Adrenal gland (tissue), 12 donors: ENCODE measurements around the gene DPH7. TPM values are rescaled to one million over a fixed set of nuclear protein-coding genes. Genes with fewer than 3 reads are reported as not detected.

Experiments used
- DNase-seq, 7 donors: peaks; one replicate each; pipeline ENCODE4 v3.0.0-alpha.2; 2019 to 2020
- H3K27ac ChIP-seq, 5 donors: fragments of 200-600 bp; sonication (generic) in 4 of 5; 1 replicate in 3 of 5; 2 replicates in 2 of 5; pipeline versions ENCODE4 v1.5.1 to v1.8.0; 2016 to 2020; ENCODE audit warnings: mild to moderate bottlenecking in 1 of 5
- H3K27me3 ChIP-seq: fragments of 200-600 bp; 2 replicates; pipeline ENCODE4 v1.8.0; 2021
- H3K36me3 ChIP-seq, 2 donors: fragments of 200-600 bp; replicated peaks in 1 of 2; 1 replicate in 1 of 2; 2 replicates in 1 of 2; pipeline versions ENCODE4 v1.5.1 to v1.8.0; 2018 to 2022
- H3K4me1 ChIP-seq, 2 donors: fragments of 200-600 bp; replicated peaks in 1 of 2; 1 replicate in 1 of 2; 2 replicates in 1 of 2; pipeline versions ENCODE4 v1.5.1 to v1.8.0; 2018 to 2021
- H3K4me3 ChIP-seq, 4 donors: fragments of 200-600 bp; sonication (generic) in 3 of 4; one replicate each; pipeline ENCODE4 v1.5.1; 2016 to 2018
- H3K9me3 ChIP-seq, 3 donors: fragments of 200-600 bp; sonication (generic) in 1 of 3; replicated peaks in 1 of 3; 1 replicate in 2 of 3; 2 replicates in 1 of 3; pipeline versions ENCODE4 v1.5.1 to v1.8.0; 2016 to 2021
- CTCF ChIP-seq, 6 experiments: fragments of 450-650 bp in 4 of 6; fragments of 200-600 bp in 2 of 6; sonication (generic) in 1 of 6; IDR thresholded peaks; 1 replicate in 5 of 6; 2 replicates in 1 of 6; pipeline versions ENCODE4 v1.5.1 to v1.8.0; 2016 to 2021; ENCODE audit warnings: antibody characterized with exemption in 6 of 6, mild to moderate bottlenecking in 2 of 6, moderate library complexity in 1 of 6
- POLR2A ChIP-seq, 2 donors: fragments of 450-650 bp; IDR thresholded peaks; one replicate each; pipeline ENCODE4 v1.6.1; 2017; ENCODE audit warnings: antibody characterized with exemption in 2 of 2, mild to moderate bottlenecking in 2 of 2, moderate library complexity in 1 of 2
- WGBS, 4 donors: extraction: QIAGEN DNeasy Blood & Tissue Kit in 2 of 4; methylation state at CpG; one replicate each; pipeline versions ENCODE4 v1.1.5 to v1.1.7; 2013 to 2017; 5-methylcytosine and 5-hydroxymethylcytosine counted together
- intact Hi-C, 2 donors: fragments of 100-400 bp; cut with DNase I; formaldehyde crosslinking; loops; one replicate each; pipeline versions ENCODE4 v1.14.1 to v1.15.0; 2022 to 2023
- polyA plus RNA-seq, 3 donors: library from polyadenylated mRNA; stranded (reverse); fragments of 200-250 nt in 2 of 3; fragments of 350-450 nt in 1 of 3; fragmentation: Illumina TruSeq in 1 of 3; extraction: RNeasy Lipid Tissue Mini Kit (QIAGEN cat#74804) in 1 of 3; gene quantifications; one replicate each; pipeline ENCODE4 v1.2.3, GENCODE V29; 2013 to 2014
- total RNA-seq, 9 donors: library from RNA; depleted of rRNA in 4 of 9; stranded (reverse); fragments of >200 nt in 4 of 9; fragments of 120-200 nt in 1 of 9; fragmentation: NEBNext Ultra II Directional in 1 of 9; extraction: Animal tissue kit (Norgen Biotek cat#: 25700) in 1 of 9; gene quantifications; one replicate each; pipeline versions ENCODE4 v1.1.0 to v1.2.4, GENCODE V29; 2013 to 2023
- donor health status: healthy with polysubstance abuse.
- donor health status: Bipolar disorder and iron deficiency.
- donor health status: DM: yes; HTN: yes; CAD: no.
- donor health status: DM: no; HTN: no; CAD: no.
- donor health status: DM: no; HTN: no; CAD: no.
- donor health status: DM: yes; HTN: yes; CAD: no.

Gene DPH7
- total and polyA plus RNA-seq, 12 donors = 17.2 to 88.3 (median 28.9) TPM

- H3K27ac ChIP-seq = no peak overlapping the region
- DNase-seq = no peak
- no peaks in the 10 kb centered on the region for H3K4me1 ChIP-seq
- no peak overlapping the region for H3K4me3 ChIP-seq
- no peaks in the 10 kb centered on the region for H3K27me3 ChIP-seq
- no peaks in the 10 kb centered on the region for H3K9me3 ChIP-seq
- intact Hi-C loops = no loop called here
- H3K36me3 ChIP-seq = no peaks in the 10 kb centered on the region
- 89 to 95% (median 94%) methylated on average over 17 to 28 of the region's 28 CpGs for WGBS, 4 donors
- TF ChIP-seq CTCF (IDR thresholded peaks at IDR 0.05) (no peak), POLR2A (IDR thresholded peaks at IDR 0.05) (no peak)
These were observed 73.1 kb downstream of the DPH7 start for GRCh38 chr9:137505421-137506140.

Other genes starting within 250 kb of the DPH7 start
- 10 to 100 TPM in 7 of 9 donors, 1 to 10 TPM in 2; 8.5 to 38.6 (median 20.3) TPM for gene EXD3, start 155.8 kb downstream of the DPH7 start, total RNA-seq
- gene EXD3, start 155.8 kb downstream of the DPH7 start, polyA plus RNA-seq = 100 to 1,000 TPM in 1 of 3 donors, 10 to 100 TPM in 1, 1 to 10 TPM in 1; 1.2 to 111 (median 41.0) TPM
- gene NOXA1, start 155.5 kb downstream of the DPH7 start, total RNA-seq = 10 to 100 TPM in 2 of 9 donors, 1 to 10 TPM in 7; 2.9 to 12.6 (median 9.1) TPM
- gene NOXA1, start 155.5 kb downstream of the DPH7 start, polyA plus RNA-seq = 10 to 100 TPM in 2 of 3 donors, not detected in 1; 23.5 to 50.7 TPM
- under 1 TPM in 4 of 9 donors, not detected in 5; 0.14 to 0.20 (median 0.18) TPM for gene ENTPD8, start 137.6 kb downstream of the DPH7 start, total RNA-seq
- gene ENTPD8, start 137.6 kb downstream of the DPH7 start, polyA plus RNA-seq = under 1 TPM in 2 of 3 donors, not detected in 1; 0.16 to 0.17 TPM
- gene NSMF, start 119.6 kb downstream of the DPH7 start, total RNA-seq = 10 to 100 TPM in 8 of 9 donors, 1 to 10 TPM in 1; 8.7 to 47.6 (median 22.5) TPM
- gene NSMF, start 119.6 kb downstream of the DPH7 start, polyA plus RNA-seq = 100 to 1,000 TPM in 1 of 3 donors, 10 to 100 TPM in 2; 23.1 to 118 (median 39.7) TPM
- gene PNPLA7, start 28.5 kb downstream of the DPH7 start, total RNA-seq = 10 to 100 TPM in 5 of 9 donors, 1 to 10 TPM in 3, under 1 TPM in 1; 0.44 to 19.2 (median 10.4) TPM
- gene PNPLA7, start 28.5 kb downstream of the DPH7 start, polyA plus RNA-seq = 10 to 100 TPM in 2 of 3 donors, under 1 TPM in 1; 0.70 to 64.1 (median 35.5) TPM
- 100 to 1,000 TPM in 2 of 9 donors, 10 to 100 TPM in 7; 52.2 to 110 (median 80.8) TPM for gene MRPL41, start 27.0 kb downstream of the DPH7 start, total RNA-seq
- gene MRPL41, start 27.0 kb downstream of the DPH7 start, polyA plus RNA-seq = 100 to 1,000 TPM in 2 of 3 donors, 1 to 10 TPM in 1; 6.1 to 335 (median 293) TPM
- gene ZMYND19, start 11.6 kb upstream of the DPH7 start, total RNA-seq = 10 to 100 TPM in 8 of 9 donors, 1 to 10 TPM in 1; 5.2 to 26.2 (median 17.6) TPM
- gene ZMYND19, start 11.6 kb upstream of the DPH7 start, polyA plus RNA-seq = 10 to 100 TPM in 2 of 3 donors, 1 to 10 TPM in 1; 7.9 to 33.5 (median 33.2) TPM
- gene ARRDC1, start 26.8 kb upstream of the DPH7 start, total RNA-seq = 10 to 100 TPM; 19.5 to 59.4 (median 35.1) TPM
- gene ARRDC1, start 26.8 kb upstream of the DPH7 start, polyA plus RNA-seq = 100 to 1,000 TPM in 2 of 3 donors, 10 to 100 TPM in 1; 14.1 to 194 (median 125) TPM
- gene EHMT1, start 40.1 kb upstream of the DPH7 start, total RNA-seq = 100 to 1,000 TPM in 2 of 9 donors, 10 to 100 TPM in 7; 46.1 to 171 (median 66.8) TPM
- 100 to 1,000 TPM in 1 of 3 donors, 10 to 100 TPM in 2; 42.0 to 107 (median 75.2) TPM for gene EHMT1, start 40.1 kb upstream of the DPH7 start, polyA plus RNA-seq